HFF-Myc (cell line): Measurements from ENCODE around the gene TRERF1.

Experiments
- DNase-seq: peaks from one replicate; pipeline ENCODE4 v3.0.0-alpha.2; 2011; ENCODE audit warnings: low read depth; ENCODE audit errors: extremely low read depth
- H3K4me3 ChIP-seq: replicated peaks from 2 replicates; pipeline ENCODE4 v1.5.1; 2011; ENCODE audit warnings: low read depth, mild to moderate bottlenecking, control low read depth, low read length
- TF ChIP-seq, protein P1 (sequence below): IDR thresholded peaks from 2 replicates; pipeline ENCODE4 v1.5.1; 2012; ENCODE audit warnings: mild to moderate bottlenecking, low read depth, low read length, control low read depth; ENCODE audit errors: missing control alignments

TRERF1 gene

DNA sequence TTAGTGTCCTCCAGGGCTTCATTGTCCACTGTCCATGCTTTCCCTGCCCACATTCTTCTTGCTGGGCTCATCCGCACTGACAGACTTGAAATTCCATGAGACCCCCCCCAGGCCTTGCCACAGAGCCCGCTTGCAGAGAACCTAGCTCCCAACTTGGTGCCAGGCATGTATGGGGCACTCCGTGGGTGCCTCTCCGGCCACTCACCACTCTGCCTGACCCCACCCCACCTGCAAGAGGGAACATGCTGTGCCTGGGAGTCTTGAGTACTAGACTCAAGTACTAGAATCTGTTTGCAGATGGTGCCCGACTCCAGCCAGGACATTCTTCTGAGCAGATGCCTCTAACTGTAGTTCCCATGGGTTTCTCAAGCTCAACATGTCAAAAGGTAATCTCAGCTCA lies 47.9 kb downstream of the TRERF1 start:
- DNase-seq = no peak
- H3K4me3 ChIP-seq = no peak overlapping the region
- TF ChIP-seq, protein P1, sequence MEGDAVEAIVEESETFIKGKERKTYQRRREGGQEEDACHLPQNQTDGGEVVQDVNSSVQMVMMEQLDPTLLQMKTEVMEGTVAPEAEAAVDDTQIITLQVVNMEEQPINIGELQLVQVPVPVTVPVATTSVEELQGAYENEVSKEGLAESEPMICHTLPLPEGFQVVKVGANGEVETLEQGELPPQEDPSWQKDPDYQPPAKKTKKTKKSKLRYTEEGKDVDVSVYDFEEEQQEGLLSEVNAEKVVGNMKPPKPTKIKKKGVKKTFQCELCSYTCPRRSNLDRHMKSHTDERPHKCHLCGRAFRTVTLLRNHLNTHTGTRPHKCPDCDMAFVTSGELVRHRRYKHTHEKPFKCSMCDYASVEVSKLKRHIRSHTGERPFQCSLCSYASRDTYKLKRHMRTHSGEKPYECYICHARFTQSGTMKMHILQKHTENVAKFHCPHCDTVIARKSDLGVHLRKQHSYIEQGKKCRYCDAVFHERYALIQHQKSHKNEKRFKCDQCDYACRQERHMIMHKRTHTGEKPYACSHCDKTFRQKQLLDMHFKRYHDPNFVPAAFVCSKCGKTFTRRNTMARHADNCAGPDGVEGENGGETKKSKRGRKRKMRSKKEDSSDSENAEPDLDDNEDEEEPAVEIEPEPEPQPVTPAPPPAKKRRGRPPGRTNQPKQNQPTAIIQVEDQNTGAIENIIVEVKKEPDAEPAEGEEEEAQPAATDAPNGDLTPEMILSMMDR = no peak

DNA sequence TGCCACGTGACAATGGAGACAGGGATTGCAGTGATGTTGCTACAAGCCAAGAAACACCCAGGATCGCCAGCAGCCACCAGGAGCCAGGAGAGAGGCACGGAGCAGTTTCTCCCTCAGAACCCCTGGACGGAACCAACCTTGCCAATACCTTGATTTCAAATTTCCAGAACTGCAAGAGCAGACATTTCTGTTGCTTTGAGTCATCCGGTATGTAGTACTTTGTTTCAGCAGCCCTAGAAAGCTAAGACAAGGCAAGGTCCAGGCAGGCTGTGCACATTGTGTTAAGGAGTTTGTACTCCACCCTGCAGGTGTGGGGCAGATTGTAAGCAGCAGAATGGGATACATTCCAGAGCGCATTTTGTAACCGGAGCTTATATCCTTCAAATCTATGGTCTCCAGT lies 48.3 kb downstream of the TRERF1 start:
- TF ChIP-seq, protein P1 = no peak
- peak; percentile 50 for DNase-seq
- no peak overlapping the region for H3K4me3 ChIP-seq

DNA sequence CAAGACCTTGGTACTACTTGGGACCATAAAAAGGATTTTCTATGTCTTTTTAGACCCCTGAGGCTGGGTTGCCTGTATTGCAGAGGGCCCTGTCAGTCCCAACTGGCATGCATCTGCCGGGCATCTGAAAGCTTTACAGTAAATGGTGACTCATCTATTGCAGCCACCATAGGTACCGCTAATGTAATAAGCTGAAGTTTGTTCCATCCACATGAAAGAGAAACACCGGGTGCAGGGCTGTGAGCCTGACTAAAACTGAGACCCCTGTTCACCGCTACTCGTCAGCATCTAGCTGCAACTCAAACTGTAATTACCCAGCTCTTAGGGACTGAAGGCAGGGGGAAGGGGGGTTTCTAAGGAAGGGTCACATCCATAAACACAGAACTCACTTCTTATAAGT lies 49.5 kb downstream of the TRERF1 start:
- no peak for DNase-seq
- TF ChIP-seq, protein P1 = no peak
- no peak overlapping the region for H3K4me3 ChIP-seq

DNA sequence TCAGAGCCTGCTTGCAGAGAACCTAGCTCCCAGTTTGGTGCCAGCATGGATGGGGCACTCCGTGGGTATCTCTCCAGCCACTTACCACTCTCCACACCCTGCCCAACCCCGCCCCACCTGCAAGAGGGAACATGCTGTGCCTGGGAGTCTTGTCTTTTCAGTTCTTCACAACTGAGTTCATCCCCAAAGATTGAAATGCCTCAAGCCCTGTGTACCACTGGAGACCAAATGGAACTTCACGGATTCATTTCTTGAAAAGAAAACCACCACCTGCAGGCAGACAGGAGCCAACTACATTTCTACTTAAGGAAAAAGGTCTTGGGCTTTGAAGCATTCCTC lies 50.1 kb downstream of the TRERF1 start:
- TF ChIP-seq, protein P1 = no peak
- H3K4me3 ChIP-seq = no peak overlapping the region
- no peak for DNase-seq

DNA sequence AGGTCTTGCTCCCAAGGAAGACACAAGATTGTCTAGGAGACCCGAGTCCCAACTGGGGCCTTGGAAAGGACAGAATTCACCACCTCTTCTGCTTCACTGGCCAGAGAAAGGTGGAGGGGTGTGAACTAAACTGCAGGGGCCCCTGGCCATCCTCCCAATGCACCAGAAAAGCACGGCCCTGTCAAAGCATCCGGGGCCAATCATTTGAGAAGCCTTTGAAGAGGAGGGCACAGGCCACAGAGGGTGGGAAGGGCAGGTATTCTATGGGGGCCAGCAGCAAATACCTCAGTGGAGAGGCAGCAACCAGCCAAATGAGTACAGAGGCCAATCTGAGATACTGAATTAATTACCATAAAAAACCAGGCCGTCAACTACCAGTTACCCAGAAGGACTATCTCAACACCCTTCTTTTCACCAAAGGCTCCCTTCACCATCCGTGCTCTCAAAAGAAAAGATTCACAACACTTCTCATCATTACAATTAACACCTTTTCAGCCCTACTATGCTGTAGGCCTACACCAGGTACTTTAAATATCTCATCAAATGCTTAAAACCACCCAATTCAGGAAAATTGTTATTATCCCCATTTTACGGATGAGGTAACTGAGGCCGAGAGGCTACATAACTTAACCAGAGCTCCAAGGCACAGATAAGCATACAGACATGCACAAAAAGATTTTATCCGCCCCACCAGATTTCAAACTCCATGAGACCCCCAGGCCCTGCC lies 50.7 kb downstream of the TRERF1 start:
- DNase-seq = no peak
- no peak overlapping the region for H3K4me3 ChIP-seq
- TF ChIP-seq, protein P1 = no peak

DNA sequence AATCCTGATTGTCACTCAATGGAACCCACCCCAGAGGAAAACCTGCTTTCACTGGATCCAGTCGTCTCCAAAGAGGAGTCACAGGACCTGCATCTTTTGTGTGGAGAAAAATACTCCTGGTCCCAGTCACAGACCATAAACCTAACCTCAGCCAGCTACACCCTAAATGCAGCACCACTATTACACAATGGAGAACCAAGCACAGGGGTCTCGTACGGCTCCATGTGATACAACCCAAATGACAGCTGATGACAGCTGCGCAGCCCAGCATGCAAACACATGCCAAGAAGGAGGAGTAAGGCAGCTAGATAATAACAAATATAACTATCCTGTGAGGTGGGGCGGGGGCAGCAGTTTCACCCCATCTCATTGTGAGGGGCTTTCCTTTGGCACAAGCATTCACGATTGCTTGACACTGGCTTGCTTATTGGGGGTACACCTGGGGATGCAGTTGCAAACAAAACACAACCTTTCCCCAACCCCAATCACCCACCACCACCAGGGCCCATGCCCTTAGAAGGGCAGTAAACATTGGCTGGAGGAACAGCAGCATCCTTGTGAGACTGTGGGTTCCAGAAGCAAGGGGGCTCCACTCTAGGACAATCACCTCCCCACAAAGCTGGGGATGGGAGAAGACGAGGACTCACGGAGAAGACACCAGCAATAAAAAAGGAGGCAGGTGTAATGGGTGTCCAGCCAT lies 51.5 kb downstream of the TRERF1 start:
- TF ChIP-seq, protein P1 = no peak
- DNase-seq = no peak
- H3K4me3 ChIP-seq = no peak overlapping the region
